ENCODE data around the gene AUP1.

AUP1 gene

GRCh38 chr2:74573747-74574562 is 44.4 kb upstream of the AUP1 start:
- peak overlapping the region; percentile 55 for H2AFZ ChIP-seq (ENCODE audit: low read depth, low read length, severe bottlenecking)
- H3K27ac ChIP-seq (ENCODE audit: low read depth, low read length): no peak overlapping the region

GRCh38 chr2:74572178-74572925 is 42.8 kb upstream of the AUP1 start:
- H3K9ac ChIP-seq (ENCODE audit: low read length): no peak overlapping the region
- no peaks in the 10 kb centered on the region for H4K20me1 ChIP-seq (ENCODE audit: low read depth, low read length)
- no peaks in the 10 kb centered on the region for H3K9me3 ChIP-seq (ENCODE audit: insufficient read depth, low read length)
- no peaks in the 10 kb centered on the region for H3K36me3 ChIP-seq (ENCODE audit: low read length)
- 0 out of 2 replicates have a peak, but pooled peaks cover 5% of the 10 kb centered on the region for H3F3A ChIP-seq (ENCODE audit: insufficient read depth)
- H3K27me3 ChIP-seq (ENCODE audit: low read length): no peaks in the 10 kb centered on the region
- no peak overlapping the region for H3K27ac ChIP-seq (ENCODE audit: low read depth, low read length)
- H3K79me2 ChIP-seq (ENCODE audit: insufficient read depth, low read length): no peaks in the 10 kb centered on the region
- no peak overlapping the region for H3K4me2 ChIP-seq (ENCODE audit: low read depth, low read length, poor library complexity, severe bottlenecking)
- no peaks in the 10 kb centered on the region for H3K9me2 ChIP-seq (replicated peaks; ENCODE audit: insufficient read depth, low read length)
- H2AFZ ChIP-seq (ENCODE audit: low read depth, low read length, severe bottlenecking): no peak overlapping the region
- H3K4me3 ChIP-seq (ENCODE audit: insufficient read depth, low read length, poor library complexity, severe bottlenecking): no peak overlapping the region
- no peak for TF ChIP-seq EZH2phosphoT487 (conservative IDR thresholded peaks at IDR 0.05; ENCODE audit: low read length)
- TF ChIP-seq CTCF (IDR thresholded peaks at IDR 0.05; ENCODE audit: insufficient read depth, low read length, poor library complexity, severe bottlenecking): no peak

More at GRCh38 chr2:74573747-74574562, 44.4 kb upstream of the AUP1 start:
- Histone ChIP-seq H3K27me3 (ENCODE audit: low read length) (no peaks in the 10 kb centered on the region), H4K20me1 (ENCODE audit: low read depth, low read length) (no peaks in the 10 kb centered on the region), H3F3A (ENCODE audit: insufficient read depth) (0 out of 2 replicates have a peak, but pooled peaks cover 5% of the 10 kb centered on the region), H3K9ac (ENCODE audit: low read length) (no peak overlapping the region), H3K9me2 (replicated peaks; ENCODE audit: insufficient read depth, low read length) (no peaks in the 10 kb centered on the region), H3K79me2 (ENCODE audit: insufficient read depth, low read length) (no peaks in the 10 kb centered on the region), H3K9me3 (ENCODE audit: insufficient read depth, low read length) (no peaks in the 10 kb centered on the region), H3K4me3 (ENCODE audit: insufficient read depth, low read length, poor library complexity, severe bottlenecking) (no peak overlapping the region), H3K4me2 (ENCODE audit: low read depth, low read length, poor library complexity, severe bottlenecking) (peak overlapping the region; percentile 16), H3K36me3 (ENCODE audit: low read length) (no peaks in the 10 kb centered on the region)
- no peak for TF ChIP-seq CTCF (IDR thresholded peaks at IDR 0.05; ENCODE audit: insufficient read depth, low read length, poor library complexity, severe bottlenecking)
- TF ChIP-seq EZH2phosphoT487 (conservative IDR thresholded peaks at IDR 0.05; ENCODE audit: low read length): no peak

GRCh38 chr2:74571058-74571457 is 41.6 kb upstream of the AUP1 start:
- H3K4me3 ChIP-seq (ENCODE audit: insufficient read depth, low read length, poor library complexity, severe bottlenecking): no peak overlapping the region
- peak overlapping the region; percentile 27 for H2AFZ ChIP-seq (ENCODE audit: low read depth, low read length, severe bottlenecking)
- H3K4me2 ChIP-seq (ENCODE audit: low read depth, low read length, poor library complexity, severe bottlenecking): peak overlapping the region; percentile 25
- H3F3A ChIP-seq (ENCODE audit: insufficient read depth): 0 out of 2 replicates have a peak, but pooled peaks cover 5% of the 10 kb centered on the region
- H3K9me3 ChIP-seq (ENCODE audit: insufficient read depth, low read length): no peaks in the 10 kb centered on the region
- no peaks in the 10 kb centered on the region for H3K9me2 ChIP-seq (replicated peaks; ENCODE audit: insufficient read depth, low read length)
- no peak overlapping the region for H3K27ac ChIP-seq (ENCODE audit: low read depth, low read length)
- no peak for TF ChIP-seq EZH2phosphoT487 (conservative IDR thresholded peaks at IDR 0.05; ENCODE audit: low read length)
- TF ChIP-seq CTCF (IDR thresholded peaks at IDR 0.05; ENCODE audit: insufficient read depth, low read length, poor library complexity, severe bottlenecking): no peak
- no peaks in the 10 kb centered on the region for H3K36me3 ChIP-seq (ENCODE audit: low read length)
- H3K27me3 ChIP-seq (ENCODE audit: low read length): no peaks in the 10 kb centered on the region
- no peaks in the 10 kb centered on the region for H4K20me1 ChIP-seq (ENCODE audit: low read depth, low read length)
- no peaks in the 10 kb centered on the region for H3K79me2 ChIP-seq (ENCODE audit: insufficient read depth, low read length)
- no peak overlapping the region for H3K9ac ChIP-seq (ENCODE audit: low read length)
